Effector memory CD4-positive, alpha-beta T cell (primary cell): ENCODE measurements around the gene CPNE6.
A peak's percentile ranks its signal among the peaks of the same experiment; 100 is the strongest.

Experiments
- DNase-seq, 3 donors: peaks; one replicate each; pipeline ENCODE4 v3.0.0-alpha.2; 2020
- H3K27ac ChIP-seq: 2 replicates; pipeline ENCODE4 v1.7.0; 2013; ENCODE audit warnings: mild to moderate bottlenecking, low read length, moderate library complexity; ENCODE audit not compliant: insufficient read depth, poor library complexity, severe bottlenecking
- H3K27me3 ChIP-seq: replicated peaks from 2 replicates; pipeline ENCODE4 v1.7.0; 2013; ENCODE audit warnings: mild to moderate bottlenecking, low read length; ENCODE audit not compliant: insufficient read depth, control insufficient read depth, poor library complexity, severe bottlenecking
- H3K36me3 ChIP-seq: 2 replicates; pipeline ENCODE4 v1.7.0; 2013; ENCODE audit warnings: mild to moderate bottlenecking, low read length, moderate library complexity; ENCODE audit not compliant: control insufficient read depth, insufficient read depth
- H3K4me1 ChIP-seq: 2 replicates; pipeline ENCODE4 v1.7.0; 2013; ENCODE audit warnings: low read length, mild to moderate bottlenecking; ENCODE audit not compliant: control insufficient read depth, insufficient read depth, poor library complexity, severe bottlenecking
- H3K4me3 ChIP-seq: 2 replicates; pipeline ENCODE4 v1.7.0; 2013; ENCODE audit warnings: low read length, low read depth, mild to moderate bottlenecking; ENCODE audit not compliant: insufficient read depth, poor library complexity, severe bottlenecking
- H3K9me3 ChIP-seq: 2 replicates; pipeline ENCODE4 v1.7.0; 2013; ENCODE audit warnings: mild to moderate bottlenecking, low read length, moderate library complexity; ENCODE audit not compliant: control insufficient read depth

CPNE6 gene

GRCh38 chr14:24094841-24095270 is 23.5 kb downstream of the CPNE6 start:
- no peaks in the 10 kb centered on the region for H3K9me3 ChIP-seq
- DNase-seq = no peak
- H3K36me3 ChIP-seq = peaks cover 14% of the 10 kb centered on the region
- H3K4me3 ChIP-seq = peak overlapping the region; percentile 90
- peak overlapping the region; percentile 84 for H3K27ac ChIP-seq
- no peaks in the 10 kb centered on the region for H3K4me1 ChIP-seq
- no peaks in the 10 kb centered on the region for H3K27me3 ChIP-seq

DNA sequence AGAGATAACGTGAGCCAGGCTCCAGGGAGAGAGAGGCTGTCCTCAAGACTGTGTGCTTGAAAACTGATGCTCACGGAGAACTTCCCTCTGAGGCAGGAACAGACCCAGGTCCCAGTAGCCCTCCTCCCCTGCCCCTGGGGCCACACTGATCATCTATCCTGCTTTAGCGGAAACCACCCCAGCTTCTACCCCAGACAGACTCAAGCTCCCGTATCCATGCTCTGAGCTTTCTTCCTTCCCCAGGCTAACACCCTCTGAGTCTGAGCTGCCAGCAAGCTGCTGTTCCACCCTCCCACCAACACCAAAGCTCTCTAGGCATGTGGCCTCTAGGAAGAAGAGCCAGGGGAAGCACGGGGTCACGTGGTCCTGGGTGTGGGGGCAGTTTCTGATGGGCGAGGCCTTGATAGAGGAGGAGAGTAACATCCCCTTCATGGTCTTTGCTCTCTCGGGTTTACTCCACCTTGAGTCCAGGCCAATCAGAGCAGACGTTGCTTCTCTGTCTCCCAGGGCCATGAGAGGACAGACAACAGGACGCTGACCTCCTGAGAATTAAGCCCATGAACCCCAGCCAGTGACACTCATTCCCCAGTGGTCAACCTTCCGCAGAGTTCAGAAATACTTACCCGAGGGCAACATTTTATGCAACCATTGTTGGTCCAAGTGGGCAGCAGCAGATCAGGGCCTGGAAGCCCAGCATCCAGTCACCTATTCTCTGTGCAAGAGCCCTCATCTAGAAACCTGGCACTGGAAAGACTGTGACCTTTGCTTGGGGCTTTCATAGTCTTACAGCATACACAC is 24.1 kb downstream of the CPNE6 start:
- H3K9me3 ChIP-seq = no peaks in the 10 kb centered on the region
- H3K36me3 ChIP-seq = peaks cover 18% of the 10 kb centered on the region
- H3K27me3 ChIP-seq = no peaks in the 10 kb centered on the region
- peak overlapping the region; percentile 90 for H3K4me3 ChIP-seq
- H3K27ac ChIP-seq = peak overlapping the region; percentile 84
- H3K4me1 ChIP-seq = no peaks in the 10 kb centered on the region
- DNase-seq = peak in 1 of 3 donors; percentile 9

DNA sequence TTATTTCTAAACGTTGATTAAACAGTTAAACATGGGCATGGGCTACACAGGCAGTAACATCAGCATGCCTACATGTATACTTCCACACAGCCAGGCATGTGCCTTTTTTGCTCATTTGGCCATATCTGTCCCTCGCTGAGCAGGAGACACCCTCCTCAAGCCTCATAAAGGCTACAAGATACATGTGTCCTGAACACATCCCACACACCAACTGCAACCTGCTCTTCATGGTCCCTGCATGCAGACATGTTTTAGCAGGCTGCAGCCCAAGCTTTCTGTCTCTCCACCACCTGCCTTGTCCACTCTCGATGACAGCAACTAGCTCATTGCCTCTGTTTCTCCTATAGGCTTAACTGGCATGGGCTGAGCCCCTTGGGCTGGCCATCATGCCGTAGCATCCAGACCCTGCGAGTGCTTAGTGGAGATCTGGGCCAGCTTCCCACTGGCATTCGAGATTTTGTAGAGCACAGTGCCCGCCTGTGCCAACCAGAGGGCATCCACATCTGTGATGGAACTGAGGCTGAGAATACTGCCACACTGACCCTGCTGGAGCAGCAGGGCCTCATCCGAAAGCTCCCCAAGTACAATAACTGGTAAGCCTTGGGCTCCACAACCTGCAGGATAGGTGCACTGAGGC is 25.3 kb downstream of the CPNE6 start:
- H3K27ac ChIP-seq = no peak overlapping the region
- no peaks in the 10 kb centered on the region for H3K9me3 ChIP-seq
- DNase-seq = no peak
- H3K4me1 ChIP-seq = no peaks in the 10 kb centered on the region
- peaks cover 18% of the 10 kb centered on the region for H3K36me3 ChIP-seq
- H3K4me3 ChIP-seq = no peak overlapping the region
- no peaks in the 10 kb centered on the region for H3K27me3 ChIP-seq

DNA sequence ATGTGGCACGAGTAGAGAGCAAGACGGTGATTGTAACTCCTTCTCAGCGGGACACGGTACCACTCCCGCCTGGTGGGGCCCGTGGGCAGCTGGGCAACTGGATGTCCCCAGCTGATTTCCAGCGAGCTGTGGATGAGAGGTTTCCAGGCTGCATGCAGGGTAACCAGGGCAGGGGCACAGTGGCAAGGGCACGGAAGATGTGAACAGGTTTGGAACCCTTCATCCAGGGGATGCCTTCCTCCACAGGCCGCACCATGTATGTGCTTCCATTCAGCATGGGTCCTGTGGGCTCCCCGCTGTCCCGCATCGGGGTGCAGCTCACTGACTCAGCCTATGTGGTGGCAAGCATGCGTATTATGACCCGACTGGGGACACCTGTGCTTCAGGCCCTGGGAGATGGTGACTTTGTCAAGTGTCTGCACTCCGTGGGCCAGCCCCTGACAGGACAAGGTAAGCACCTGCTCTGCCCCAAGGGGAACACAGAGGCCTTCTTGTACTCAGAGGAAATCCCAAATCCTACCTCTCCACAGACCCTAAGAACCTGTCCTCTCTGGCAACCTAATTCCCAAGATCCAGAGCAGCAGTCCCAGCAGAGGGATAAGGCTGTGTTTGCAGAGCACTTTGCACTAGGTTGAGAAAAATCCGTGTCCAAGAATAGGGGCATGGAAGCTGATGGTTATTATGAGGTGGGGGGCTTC is 27.0 kb downstream of the CPNE6 start:
- Histone ChIP-seq H3K4me3 (no peak overlapping the region), H3K36me3 (peaks cover 26% of the 10 kb centered on the region), H3K4me1 (no peaks in the 10 kb centered on the region)

DNA sequence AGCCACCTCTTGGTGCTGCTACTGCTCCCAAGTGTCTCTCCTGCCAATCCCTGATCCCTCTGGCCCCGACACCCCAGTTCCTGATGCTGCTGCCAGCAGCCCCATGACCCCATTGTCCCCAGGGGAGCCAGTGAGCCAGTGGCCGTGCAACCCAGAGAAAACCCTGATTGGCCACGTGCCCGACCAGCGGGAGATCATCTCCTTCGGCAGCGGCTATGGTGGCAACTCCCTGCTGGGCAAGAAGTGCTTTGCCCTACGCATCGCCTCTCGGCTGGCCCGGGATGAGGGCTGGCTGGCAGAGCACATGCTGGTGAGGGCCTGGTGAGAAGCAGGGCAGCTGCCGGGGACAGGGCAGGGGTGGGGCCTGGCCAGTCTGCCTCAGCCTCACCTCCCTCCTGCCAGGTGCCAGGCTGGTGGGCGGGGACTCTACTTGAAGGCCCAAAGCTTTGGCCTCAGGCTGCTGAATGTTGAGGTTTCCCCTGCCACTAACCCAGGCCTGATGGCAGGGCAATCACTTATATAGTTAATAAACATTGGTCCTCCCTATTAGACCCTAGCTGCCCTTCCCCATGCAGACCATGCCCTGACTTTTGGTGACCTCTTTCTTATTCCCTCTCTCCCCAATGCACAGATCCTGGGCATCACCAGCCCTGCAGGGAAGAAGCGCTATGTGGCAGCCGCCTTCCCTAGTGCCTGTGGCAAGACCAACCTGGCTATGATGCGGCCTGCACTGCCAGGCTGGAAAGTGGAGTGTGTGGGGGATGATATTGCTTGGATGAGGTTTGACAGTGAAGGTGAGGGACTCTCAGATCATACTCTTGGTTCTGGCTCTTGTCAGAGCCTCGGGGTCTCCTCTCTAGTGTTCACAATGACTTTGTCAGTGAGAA is 27.8 kb downstream of the CPNE6 start:
- H3K9me3 ChIP-seq = no peaks in the 10 kb centered on the region
- DNase-seq = no peak
- H3K27ac ChIP-seq = no peak overlapping the region
- H3K4me1 ChIP-seq = no peaks in the 10 kb centered on the region
- peaks cover 31% of the 10 kb centered on the region for H3K36me3 ChIP-seq
- H3K27me3 ChIP-seq = no peaks in the 10 kb centered on the region
- H3K4me3 ChIP-seq = no peak overlapping the region

More for the DNA sequence above, 27.0 kb downstream of the CPNE6 start:
- Histone ChIP-seq H3K27me3 (no peaks in the 10 kb centered on the region), H3K27ac (no peak overlapping the region), H3K9me3 (no peaks in the 10 kb centered on the region)
- no peak for DNase-seq

DNA sequence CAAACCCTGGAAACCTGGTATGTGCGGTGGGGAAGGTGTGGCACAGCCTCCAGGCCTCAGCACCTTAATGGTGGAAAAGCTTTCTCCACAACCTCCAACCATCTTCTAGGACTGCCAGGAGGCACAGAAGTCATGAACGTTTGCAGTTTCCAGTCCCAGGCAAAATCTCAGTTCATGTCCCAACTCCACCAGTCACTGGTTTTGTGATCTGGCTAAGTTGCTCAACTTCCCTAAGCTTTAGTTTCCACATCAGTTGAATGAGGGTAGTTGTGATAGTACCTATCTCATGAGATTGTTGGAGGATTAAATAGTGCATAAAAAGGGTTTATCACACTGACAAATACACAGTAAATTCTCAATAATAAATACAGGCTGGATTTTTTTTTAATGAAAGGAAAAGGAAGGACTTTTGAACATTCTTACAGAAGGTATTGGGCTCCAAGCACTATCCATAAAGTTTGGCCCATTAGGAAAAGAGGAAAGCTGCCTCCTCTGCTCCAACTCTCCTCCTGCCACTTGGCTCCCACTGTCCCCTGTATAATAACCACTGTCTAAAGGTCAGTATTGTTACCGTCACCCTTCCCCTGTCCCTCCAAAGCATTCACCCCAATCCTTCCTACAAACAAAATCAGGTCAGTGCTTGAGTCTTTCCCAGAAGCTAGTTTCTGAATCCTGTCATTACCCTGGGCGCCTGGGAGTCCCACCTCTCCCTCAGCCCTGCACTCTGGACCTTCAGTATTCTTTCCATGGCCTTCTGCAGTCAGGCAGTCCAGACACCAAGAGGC is 29.0 kb downstream of the CPNE6 start:
- peaks cover 31% of the 10 kb centered on the region for H3K36me3 ChIP-seq
- H3K4me1 ChIP-seq = no peaks in the 10 kb centered on the region
- no peaks in the 10 kb centered on the region for H3K9me3 ChIP-seq
- H3K27me3 ChIP-seq = no peaks in the 10 kb centered on the region
- H3K27ac ChIP-seq = no peak overlapping the region
- H3K4me3 ChIP-seq = no peak overlapping the region
- DNase-seq = no peak

DNA sequence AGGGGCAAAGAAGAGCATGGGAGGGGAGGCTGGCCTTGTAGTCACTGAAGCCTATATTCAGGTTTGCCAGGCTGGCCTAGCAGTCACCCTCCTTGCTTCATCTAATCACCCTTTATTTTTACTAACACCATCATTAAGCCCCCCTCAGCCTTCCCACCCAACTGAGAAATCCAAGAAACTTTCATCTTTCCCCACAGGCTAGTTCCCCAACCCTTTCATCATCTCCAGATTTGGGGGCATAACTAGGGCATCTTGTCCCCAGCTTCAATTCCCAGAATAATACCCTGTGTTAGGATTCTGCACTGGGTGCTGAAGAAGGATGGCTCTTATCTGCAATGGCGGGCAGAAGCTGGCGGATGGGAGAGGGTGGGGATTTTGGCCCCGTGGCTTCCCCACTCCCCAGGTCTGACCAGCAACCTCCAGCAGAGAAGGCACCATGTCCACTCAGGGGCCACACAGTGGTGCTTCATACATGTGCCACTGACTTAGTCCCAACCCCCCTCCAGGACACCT is 29.7 kb downstream of the CPNE6 start:
- H3K27ac ChIP-seq = no peak overlapping the region
- no peaks in the 10 kb centered on the region for H3K4me1 ChIP-seq
- no peaks in the 10 kb centered on the region for H3K9me3 ChIP-seq
- H3K4me3 ChIP-seq = no peak overlapping the region
- H3K36me3 ChIP-seq = peaks cover 31% of the 10 kb centered on the region
- DNase-seq = no peak
- no peaks in the 10 kb centered on the region for H3K27me3 ChIP-seq

- H3K36me3 ChIP-seq = peaks cover 31% of the 10 kb centered on the region
- H3K4me3 ChIP-seq = no peak overlapping the region
- no peak for DNase-seq
- no peaks in the 10 kb centered on the region for H3K27me3 ChIP-seq
- no peaks in the 10 kb centered on the region for H3K9me3 ChIP-seq
- H3K4me1 ChIP-seq = no peaks in the 10 kb centered on the region
- no peak overlapping the region for H3K27ac ChIP-seq
Observed at GRCh38 chr14:24102357-24103048, 31.1 kb downstream of the CPNE6 start.
